NCI-H128 (cell line): ENCODE results near the gene NPC1.
"Not testable (repeated sequence)": the region's sequence is repeated elsewhere in the genome, so short reads cannot be mapped to it uniquely, and the experiment has no call there.

Experiments
- DNase-seq: peaks from one replicate; lab custom pipeline; 2025; ENCODE audit not compliant: unreplicated experiment; lab: John Stamatoyannopoulos, UW

Gene NPC1

DNA sequence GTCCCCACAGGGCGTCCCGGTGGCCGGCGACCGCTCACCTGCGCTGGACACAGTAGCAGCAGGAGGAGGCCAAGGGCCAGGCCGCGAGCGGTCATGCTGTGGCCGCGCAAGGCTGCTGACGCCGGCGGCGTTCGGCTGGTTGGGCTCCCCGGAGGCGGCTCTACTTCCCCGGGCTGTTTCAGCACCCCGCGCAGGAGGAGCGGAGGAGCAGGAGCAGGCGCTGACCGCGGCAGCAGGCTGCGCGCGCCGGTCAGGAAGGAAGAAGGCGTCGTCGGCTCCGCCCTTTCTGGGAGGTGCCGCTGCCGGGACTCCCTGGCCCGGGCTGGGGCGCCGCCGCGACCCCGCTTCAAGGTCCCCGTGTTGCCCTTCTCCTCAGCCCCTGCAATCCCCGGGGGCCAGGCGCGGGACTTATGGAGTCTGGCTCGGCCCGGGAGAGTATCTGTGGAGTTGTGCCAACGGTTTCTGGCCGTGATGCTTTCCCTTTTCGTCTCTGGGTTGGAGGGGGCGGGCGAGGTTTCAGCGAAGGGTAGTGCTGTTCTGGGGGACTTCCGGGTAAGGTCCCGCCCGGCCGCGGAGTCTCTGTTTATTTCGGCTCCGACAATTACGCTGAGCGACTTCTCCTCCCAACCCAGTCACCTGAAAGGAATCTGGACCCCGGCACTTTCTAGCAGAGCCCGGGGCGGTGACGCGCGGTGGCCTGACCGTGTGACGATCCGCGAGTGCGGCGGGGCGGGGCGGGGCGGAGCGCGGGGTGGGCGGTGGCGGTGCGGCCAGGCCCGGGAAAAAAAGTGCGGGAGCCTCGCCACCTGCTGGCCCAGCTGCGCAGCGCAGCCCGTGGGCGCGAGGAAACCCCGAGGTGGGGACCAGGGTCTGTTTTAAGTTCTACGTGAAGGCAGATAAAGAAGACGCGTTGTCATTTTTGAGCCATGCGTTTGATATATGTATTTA lies at the start of gene NPC1:
NPC1 (minus strand) TSS at position 258 of the 948 bp plus-strand sequence; CDS start at position 95, 163 bp downstream.
- DNase-seq = peak; percentile 76

DNA sequence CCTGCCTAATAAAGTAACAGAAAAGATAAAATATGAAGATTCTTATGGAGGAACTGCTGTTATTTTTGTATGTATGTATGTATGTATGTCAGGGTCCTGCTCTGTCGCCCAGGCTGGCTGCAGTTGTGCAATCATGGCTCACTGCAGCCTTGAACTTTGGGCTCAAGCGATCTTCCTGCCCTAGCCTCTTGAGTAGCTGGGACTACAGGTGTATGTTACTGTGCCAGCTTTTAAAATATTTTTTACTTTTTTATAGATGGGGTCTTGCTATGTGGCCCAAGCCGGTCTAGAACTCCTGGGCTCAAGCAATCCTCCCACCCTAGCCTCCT lies 49.7 kb upstream of the NPC1 start:
- no peak for DNase-seq

DNA sequence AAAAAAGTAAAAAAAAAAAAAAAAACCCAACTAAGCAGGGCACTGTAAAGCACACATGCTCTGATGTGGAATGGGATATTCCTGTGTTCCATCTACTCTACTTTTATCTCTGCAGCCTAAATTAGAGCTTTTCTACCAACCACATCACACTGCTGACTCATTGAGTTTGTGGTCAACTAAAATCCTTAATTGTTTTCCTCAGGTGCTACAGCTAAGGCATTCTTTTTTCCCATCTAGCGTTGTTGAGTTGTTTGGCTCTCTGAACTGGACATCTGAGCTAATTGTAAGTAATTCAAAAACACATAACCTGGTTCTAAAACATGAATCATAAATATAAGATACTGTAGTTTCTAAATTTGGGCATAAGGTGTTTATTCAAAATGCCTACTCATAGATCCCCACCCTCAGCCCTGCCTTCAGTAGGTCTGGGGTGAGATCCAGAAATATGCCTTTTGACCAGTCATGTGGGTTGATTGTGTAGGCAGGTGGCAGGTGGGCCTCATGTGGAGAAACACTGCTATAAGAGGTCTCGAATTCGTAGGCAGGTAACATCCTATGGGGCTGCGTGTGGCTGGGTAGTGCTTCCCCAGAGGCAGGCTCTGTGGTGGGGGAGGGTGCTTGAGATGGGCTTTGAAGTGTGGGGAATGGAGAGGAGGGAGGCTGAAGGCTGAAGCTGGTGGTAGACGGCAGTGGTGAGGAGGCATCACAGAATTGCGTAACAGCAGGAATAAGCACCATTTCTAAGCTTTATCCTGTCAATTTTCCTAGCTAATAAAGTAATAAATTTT lies 49.2 kb upstream of the NPC1 start:
- no peak for DNase-seq

DNA sequence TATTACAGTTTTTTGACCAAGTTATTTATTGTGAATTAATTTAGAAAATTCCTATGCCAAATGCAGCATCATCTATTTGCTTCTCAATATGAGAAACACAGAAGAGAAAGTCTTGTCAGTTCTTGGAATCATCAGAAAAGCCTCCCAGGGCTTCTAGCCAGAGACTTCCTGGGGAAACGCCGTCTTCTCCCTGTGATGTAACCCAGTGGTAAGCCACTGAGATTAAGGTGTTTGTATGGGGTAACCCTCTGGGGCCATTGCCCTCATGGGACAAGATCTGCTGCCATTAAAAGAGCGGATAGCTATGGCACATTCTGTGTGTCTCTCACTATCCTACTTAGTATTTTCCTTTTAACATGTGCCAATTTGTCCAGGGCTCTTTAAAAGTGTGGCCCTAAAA lies 48.4 kb upstream of the NPC1 start:
- no peak for DNase-seq

DNA sequence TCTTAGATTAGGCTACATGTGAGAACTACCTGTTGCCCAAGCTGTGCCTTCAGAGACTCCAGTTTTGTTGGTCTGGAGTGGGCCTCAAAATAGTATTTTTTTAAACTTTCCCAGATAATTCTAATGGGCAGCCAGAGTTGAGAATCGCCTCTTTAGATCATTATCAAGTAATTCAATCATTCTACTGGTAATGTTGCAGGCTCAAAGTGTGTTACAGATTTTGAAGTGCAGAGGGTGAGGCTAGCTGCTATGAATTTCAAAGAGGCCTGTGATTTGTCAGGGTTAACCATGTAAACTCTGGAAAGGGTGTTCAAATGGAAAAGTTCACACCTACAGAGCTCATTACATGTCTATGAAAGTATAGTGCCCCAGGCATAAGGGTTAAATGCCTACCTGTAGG lies 46.3 kb upstream of the NPC1 start:
- no peak for DNase-seq

DNA sequence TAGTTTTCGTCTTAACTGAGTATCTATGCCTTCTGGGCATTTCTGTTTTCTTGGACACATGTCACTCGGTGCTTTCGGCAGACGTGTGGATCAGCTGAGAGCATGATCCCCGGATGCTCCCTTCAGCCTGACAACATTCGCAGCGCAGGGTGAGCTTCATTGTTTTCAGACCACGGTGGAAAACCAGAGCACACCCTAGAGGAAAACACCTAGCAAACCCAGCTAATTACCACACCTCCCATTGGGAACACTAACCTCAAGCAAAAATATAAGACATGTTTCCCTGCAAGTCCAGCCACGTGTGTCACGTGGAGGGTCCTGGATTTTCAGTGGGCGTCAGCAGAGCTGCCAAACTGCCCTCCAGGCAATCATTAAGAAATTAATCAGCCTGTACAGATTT lies 45.4 kb upstream of the NPC1 start:
- DNase-seq = no peak

DNA sequence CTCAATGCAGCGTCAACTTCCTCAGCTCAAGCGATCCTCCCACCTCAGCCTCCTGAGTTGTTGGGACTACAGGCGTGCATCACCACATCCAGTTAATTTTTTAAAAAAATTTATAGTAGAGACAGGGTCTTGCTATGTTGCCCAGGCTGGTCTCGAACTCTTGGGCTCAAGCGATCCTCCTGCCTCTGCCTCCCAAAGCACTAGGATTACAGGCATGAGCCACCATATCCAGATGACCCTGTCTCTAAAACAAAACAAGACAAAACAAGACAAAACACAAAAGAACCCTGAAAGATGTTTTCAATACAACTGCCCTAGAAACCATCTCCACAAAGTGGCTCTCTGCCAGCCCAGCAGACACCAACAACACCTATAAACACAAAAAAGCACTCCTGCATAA lies 45.0 kb upstream of the NPC1 start:
- no peak for DNase-seq

DNA sequence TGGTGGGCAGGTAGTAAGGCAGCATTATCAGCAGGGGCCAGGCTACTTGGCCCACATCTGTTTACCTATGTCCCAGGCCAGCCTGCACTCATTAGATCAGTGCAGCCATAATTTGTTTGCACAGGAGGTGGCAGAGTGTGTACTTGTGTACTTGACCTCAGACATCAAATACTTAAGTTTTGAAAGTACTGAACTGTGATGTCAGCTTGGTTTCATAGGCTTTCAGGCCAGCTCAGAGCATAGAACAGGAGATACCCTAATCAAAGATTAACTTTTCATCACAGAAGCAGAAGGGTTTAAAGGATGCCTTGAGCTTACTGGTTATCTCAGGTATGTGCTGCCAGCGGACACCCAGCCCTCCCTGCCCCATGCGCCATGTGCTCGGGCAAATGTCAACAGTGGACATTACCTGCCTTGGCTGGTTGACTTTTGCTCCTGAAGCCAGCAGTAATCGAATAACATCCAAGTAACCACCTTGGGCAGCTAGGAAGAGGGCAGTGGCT lies 43.2 kb upstream of the NPC1 start:
- DNase-seq = no peak

DNA sequence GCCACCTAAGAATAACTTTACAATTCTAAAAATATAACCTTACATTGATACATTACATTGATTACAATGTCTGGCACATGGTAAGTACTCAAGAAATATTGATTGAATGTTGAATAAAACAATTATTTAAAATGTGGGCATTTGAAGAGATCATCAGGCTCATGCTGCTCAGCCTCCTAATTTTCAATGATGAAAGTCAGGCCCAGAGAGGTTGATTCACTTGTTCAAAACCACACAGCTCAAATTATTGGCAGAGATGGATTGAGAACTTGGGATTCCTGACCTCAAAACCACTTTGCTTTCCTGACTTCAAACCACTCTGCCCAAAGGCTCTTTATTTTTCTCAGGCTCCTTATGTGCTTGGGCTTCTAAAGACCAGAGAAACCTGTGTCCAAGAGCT lies 41.7 kb upstream of the NPC1 start:
- no peak for DNase-seq

DNA sequence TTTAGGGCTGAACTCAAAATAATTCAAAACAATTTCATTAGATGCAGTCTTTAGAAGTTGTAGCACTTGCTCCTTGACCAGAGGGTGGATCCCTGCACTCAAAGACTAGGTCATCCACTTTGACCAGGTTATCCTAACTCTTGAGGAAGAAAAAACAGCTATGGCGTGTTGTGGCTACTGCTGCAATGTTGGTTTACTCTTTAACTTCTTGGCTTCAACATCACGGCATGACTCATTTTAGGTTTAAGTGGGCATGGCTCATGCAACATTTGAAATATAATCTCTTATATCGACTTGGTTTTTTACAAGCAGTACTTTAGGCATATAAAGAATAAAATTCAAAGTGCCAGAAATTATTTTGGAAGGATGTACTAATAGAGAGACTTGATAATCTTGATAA lies 41.0 kb upstream of the NPC1 start:
- no peak for DNase-seq

DNA sequence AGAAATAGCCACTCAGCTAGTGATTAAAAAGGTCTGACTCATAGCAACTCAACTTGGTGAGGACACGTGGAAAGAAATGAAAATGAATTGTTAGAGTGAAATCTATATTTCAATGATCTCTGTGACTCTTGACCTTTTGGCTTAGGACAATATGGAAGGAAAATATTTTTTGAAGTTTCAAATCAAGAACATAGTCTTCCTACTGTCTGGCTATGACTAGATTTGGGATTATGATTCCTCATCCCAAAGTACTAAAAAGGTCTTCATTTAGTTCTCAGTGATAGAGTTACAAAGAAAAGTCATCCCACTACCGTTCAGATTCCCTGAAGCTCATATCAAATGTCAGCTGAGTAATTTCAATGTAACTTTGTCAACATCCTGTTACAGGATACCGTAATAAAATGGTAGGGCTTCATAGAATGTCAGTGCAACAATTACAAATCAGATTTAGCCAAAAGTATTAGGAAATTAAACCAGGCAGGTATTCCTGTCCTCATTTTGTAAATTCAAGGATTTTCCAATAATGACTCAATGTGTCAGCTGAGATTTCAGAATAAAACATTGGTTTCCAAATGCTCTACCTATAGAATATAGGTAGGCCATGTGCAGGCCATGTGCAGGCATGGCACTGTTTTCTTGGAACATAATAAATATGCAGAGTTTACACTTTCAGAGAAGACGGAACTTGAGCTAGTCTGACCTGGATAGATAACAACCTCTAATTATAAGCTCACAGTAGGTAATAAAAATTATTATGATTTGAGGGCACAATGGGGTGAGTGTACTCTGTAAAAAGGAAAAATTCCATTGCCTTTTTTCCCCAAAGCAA lies 40.4 kb upstream of the NPC1 start:
- DNase-seq = no peak

DNA sequence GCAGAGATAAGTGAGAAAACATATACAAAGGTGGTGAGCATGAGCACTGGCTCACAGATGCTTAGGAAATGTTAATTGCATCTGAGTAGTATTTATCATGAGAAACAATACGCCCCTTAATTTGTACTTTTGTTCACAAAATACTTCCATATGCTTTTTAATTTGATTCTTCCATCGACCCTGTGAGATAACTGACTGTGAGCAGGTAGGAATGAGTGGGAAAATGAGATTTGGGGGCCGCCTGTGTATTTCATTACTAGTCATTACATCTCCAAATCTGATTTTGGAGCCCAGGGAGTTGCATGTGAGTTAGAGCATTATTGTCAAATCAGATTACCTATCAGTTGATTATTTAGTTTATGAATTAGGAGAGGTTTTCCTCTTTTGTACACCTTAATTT lies 36.7 kb upstream of the NPC1 start:
- DNase-seq = no peak

DNA sequence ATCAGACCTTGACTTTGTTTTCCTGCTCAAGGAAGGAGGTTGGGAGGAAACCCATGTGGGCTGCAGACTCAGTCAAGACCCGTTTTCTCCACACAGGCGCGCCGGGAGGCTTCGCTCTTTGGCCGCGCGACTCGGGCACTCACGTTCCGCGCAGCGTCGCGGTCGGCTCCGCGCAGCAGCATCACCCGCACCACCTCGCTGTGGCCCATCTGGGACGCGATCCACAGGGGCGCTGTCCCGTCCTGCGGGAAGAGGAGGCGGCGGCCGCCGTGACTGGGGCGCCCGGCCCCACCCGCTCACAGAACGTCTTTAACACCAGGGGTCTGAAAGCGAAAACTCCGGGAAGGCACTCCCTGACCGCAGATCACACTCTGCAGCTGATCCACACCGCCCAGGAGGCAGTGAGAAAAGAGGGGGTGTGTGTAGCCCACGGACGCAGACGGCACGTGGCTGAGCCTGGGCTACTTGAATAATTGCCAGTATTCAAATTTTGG lies 33.1 kb upstream of the NPC1 start:
- DNase-seq = no peak

DNA sequence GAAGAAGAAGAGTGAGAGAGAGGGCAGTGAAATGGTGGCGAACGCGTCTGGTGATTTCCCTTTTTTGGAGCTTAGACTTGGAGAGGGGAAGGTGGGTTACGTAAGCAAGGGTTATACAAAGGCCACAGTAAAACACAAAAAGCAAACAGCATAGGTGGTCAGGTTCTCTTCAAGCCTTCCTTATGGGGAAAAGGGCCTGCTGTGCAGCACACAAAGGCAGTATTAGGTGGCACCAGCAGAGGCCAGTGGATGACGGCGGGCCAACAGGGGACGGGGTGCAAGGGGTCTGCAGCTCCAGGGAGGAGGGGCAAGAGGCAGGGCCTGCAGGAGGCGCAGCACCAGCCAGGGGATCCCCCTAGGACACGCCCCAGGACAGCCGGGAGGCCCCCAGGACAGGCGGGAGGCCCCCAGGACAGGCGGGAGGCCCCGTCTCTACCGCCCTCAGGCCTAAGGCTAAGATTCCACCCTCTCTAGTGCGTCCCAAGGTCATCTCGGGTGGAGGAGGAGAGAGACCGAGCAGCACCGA lies 32.6 kb upstream of the NPC1 start:
- DNase-seq = no peak

DNA sequence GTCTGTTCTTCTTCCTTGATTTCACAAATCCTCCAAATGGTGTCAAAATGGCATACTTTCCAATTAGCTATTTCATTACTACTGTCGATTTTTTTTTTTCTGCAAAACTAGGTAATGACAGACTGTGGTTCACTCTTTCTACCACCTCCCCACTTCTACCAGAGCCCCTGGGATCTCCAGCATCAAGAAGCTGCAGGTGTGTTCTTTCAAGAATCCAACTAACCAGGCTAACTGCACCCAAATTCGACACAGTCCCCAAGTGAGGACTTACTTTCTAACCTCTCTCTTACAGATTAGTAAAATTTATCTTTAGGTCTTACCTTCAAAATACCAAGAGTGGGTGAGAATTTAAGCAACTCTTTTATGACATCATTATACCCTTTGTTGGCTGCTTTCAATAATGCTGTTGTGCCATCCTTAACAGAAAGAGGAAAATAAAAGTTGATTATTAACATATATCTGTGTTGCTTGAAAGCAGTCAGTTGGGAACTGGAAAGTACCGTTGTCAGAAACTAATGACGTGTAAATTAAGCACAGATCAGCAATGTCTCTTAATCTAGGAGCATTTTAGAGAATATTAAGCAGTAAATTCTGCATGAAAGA lies 31.2 kb upstream of the NPC1 start:
- no peak for DNase-seq

DNA sequence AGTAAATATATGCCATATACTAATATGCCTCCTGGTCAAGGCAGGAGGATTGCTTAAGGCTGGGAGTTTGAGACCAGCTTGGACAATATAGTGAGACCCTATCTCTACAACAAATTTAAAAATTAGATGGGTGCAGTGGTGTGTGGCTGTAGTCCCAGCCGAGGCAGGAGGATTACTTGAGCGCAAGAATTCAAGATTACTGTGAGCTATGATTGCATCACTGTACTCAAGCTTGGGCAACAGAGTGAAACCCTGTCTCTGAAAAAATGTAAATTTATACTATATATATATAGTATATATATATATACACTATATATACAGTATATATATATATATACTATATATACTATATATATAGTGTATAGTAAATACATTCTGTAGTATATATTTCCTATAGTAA lies 30.0 kb upstream of the NPC1 start:
- DNase-seq = no peak

DNA sequence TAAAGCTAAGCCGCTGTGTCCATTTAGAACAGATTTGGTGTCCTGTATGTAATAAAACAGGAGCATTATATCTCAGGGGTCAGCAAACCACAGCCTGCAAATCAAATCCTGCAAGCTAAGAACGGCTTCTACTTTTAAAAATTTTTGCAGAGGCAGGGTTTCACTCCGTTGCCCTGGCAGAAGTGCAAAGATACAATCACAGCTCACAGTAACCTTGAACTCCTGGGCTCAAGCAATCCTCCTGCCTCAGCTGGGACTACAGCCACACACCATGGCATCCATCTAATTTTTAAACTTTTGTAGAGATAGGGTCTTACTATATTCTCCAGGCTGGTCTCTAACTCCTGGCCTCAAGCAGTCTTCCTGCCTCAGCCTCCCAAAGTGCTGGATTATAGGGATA lies 28.6 kb upstream of the NPC1 start:
- no peak for DNase-seq

DNA sequence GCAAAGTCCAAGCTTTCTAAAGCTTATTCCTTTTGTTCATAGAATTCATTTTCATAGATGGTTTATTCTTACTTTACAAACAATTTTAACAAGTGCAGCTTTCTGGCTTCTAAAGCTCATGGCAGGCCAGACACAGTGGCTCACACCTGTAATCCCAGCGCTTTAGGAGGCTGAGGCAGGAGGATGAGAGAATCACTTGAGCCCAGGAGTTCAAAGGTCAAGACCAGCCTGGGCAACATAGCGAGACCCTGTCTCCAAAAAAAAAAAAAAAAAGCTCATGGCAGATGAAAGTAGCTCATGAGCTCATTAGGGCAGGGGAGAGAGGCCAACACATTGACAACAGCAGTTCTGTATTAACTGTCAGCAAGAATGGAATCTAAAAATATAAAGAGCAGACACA lies 28.1 kb upstream of the NPC1 start:
- no peak for DNase-seq

DNA sequence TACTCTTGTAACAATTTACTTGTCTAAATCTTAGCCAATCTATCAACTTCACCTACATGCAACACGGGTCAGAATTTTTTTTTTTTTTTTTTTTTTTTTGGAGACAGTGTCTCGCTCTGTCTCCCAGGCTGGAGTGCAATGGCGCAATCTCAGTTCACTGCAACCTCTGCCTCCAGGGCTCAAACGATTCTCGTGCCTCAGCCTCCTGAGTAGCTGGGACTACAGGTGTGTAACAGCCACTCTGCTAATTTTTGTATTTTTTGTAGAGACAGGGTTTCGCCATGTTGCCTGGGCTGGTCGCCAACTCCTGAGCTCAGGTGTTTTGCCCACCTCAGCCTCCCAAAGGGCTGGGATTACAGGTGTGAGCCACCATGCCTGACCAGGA lies 26.8 kb upstream of the NPC1 start:
- DNase-seq = not testable (repeated sequence)

DNA sequence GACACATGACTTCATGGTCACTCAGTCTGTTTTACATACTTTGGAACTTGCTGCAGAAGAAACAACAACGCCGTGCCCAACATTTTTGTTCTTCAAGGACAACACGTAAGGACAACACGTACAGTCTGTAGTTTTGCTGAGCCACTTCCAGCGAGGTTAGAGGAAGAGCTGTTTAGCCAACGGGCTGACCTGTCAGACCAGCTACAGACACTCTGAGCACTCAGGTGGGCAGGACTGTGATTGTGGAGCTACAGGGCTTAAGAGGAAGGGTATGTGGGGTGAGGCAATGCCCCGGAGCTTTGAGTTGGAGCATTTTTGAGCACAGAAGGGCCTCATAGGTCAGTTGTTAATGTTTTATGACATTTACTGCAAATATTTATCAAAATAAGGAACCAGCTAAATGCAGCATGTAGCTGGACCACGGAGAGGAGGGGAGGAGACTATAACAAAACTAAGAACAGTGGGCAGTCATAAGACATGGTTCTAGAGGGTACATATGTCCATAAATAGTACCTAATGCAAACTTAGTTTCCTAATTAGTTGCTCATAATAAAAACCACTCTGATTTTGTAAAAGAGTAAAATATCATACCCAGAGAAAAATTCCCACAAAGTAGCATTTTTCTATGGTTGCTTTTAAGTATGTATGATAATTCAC lies 26.3 kb upstream of the NPC1 start:
- no peak for DNase-seq
